Activated naive CD8-positive, alpha-beta T cell treated with anti-CD3 and anti-CD28 coated beads, Interleukin-2, amount 10 ng/mL, durations not matched to agents 7 days and 5 days (primary cell): Measurements from ENCODE around the gene KLHDC3. TPM values are rescaled to one million over a fixed set of nuclear protein-coding genes. Genes with fewer than 3 reads are reported as not detected.

Experiments used
- ATAC-seq: fragments of 150-1000 bp; cut with Tn5 transposase; one replicate; pipeline ENCODE4 v1.10.0; 2021; ENCODE audit warnings: low read depth, moderate library complexity
- POLR2A ChIA-PET: fragments of 350-600 bp; sonication (Branson Sonifier 250); formaldehyde crosslinking; loops from one replicate; lab custom pipeline; 2021; ENCODE audit warnings: antibody characterized with exemption; lab: Charles Lee
- DNase-seq: peaks from one replicate; pipeline ENCODE4 v3.0.0; 2021
- H3K27ac Mint-ChIP-seq: one replicate; pipeline ENCODE4 v1.8.0; 2022; ENCODE audit warnings: mild to moderate bottlenecking, mixed read lengths
- H3K27me3 Mint-ChIP-seq: one replicate; pipeline ENCODE4 v1.8.0; 2022; ENCODE audit warnings: mild to moderate bottlenecking, moderate library complexity, mixed read lengths
- H3K36me3 Mint-ChIP-seq: one replicate; pipeline ENCODE4 v1.8.0; 2021; ENCODE audit warnings: mild to moderate bottlenecking, mixed read lengths
- H3K4me1 Mint-ChIP-seq: one replicate; pipeline ENCODE4 v1.8.0; 2021; ENCODE audit warnings: mixed read lengths
- H3K4me3 Mint-ChIP-seq: one replicate; pipeline ENCODE4 v1.8.0; 2022; ENCODE audit warnings: mild to moderate bottlenecking, moderate library complexity, mixed read lengths
- H3K9me3 Mint-ChIP-seq: one replicate; pipeline ENCODE4 v1.8.0; 2021; ENCODE audit warnings: mixed read lengths
- total RNA-seq, 2 experiments: library from RNA; stranded (reverse); gene quantifications; one replicate each; pipeline ENCODE4 v1.2.3, GENCODE V29; 2021

Gene KLHDC3
- total RNA-seq, 2 experiments from 2014 or later = 69.4 to 69.9 TPM

DNA sequence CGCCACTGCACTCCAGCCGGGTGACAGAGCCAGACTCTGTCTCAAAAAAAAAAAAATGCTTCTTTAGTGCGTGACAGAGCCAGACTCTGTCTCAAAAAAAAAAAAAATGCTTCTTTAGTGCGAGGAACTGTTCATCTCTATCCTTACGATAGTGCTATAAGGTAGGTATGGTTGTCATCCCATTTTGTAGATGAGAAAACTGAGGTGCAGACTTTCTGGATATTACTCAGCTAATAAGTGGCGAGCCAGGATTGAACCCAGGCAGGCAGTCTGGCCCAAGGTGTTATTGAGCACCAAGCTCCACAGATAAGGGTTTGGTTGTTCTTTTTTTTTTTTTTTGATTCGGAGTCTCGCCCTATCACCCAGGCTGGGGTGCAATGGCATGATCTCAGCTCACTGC, 12.2 kb upstream of the KLHDC3 start:
- no peak for DNase-seq
- Mint-ChIP-seq H3K9me3 (no peaks in the 10 kb centered on the region), H3K27ac (no peak overlapping the region), H3K27me3 (no peaks in the 10 kb centered on the region), H3K36me3 (peaks cover 6% of the 10 kb centered on the region), H3K4me1 (no peaks in the 10 kb centered on the region), H3K4me3 (no peak overlapping the region)
- POLR2A ChIA-PET = interaction anchor here (0.7 kb wide), 1 partner anchor 11 kb away, joined by 3 read pairs; no protein-coding TSS in a partner anchor
- no peak for ATAC-seq

DNA sequence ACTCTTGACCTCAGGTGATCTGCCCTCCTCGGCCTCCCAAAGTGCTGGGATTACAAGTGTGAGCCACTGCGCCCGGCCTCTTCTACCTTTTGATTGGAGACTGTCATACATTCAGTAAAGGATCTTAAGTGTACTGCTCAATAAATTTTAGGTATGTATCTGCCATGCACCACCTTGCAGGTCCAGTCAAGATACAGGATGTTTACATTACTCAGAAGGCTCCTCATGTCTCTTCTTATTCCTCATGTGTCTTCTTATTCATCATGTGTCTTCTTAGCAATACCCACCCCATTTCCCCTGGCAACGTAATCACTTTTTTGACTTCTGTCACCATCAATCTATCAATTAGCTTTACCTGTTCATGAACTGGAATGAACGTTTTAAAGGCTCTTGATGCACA, 8.2 kb upstream of the KLHDC3 start:
- Mint-ChIP-seq H3K36me3 (peaks cover 15% of the 10 kb centered on the region), H3K27ac (no peak overlapping the region), H3K4me3 (no peak overlapping the region), H3K27me3 (no peaks in the 10 kb centered on the region), H3K4me1 (no peaks in the 10 kb centered on the region), H3K9me3 (no peaks in the 10 kb centered on the region)
- ATAC-seq (no peak), DNase-seq (no peak)
- POLR2A ChIA-PET = no interaction called here

DNA sequence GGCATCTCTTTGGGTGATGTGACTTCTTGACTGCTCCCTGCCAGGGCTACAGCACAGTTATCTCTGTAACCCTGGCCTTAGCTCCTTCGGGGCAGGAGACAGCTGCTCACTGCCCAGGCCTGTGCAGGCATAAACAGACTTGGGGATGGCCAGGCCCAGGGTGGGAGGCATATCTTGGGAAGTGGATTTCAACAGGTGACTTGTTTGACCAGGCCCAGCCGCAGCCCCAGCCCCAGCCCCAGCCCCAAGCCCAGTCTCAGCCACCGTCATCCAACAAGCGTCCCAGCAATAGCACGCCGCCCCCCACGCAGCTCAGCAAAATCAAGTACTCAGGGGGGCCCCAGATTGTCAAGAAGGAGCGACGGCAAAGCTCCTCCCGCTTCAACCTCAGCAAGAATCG, 7.8 kb upstream of the KLHDC3 start:
- Mint-ChIP-seq H3K27ac (no peak overlapping the region), H3K36me3 (peaks cover 17% of the 10 kb centered on the region), H3K4me3 (no peak overlapping the region), H3K9me3 (no peaks in the 10 kb centered on the region), H3K4me1 (no peaks in the 10 kb centered on the region), H3K27me3 (no peaks in the 10 kb centered on the region)
- ATAC-seq = no peak
- POLR2A ChIA-PET = interaction anchor here (1.0 kb wide), 1 partner anchor 47 kb away, joined by 3 read pairs; the partner anchor contains the start of gene CUL7
- no peak for DNase-seq

DNA sequence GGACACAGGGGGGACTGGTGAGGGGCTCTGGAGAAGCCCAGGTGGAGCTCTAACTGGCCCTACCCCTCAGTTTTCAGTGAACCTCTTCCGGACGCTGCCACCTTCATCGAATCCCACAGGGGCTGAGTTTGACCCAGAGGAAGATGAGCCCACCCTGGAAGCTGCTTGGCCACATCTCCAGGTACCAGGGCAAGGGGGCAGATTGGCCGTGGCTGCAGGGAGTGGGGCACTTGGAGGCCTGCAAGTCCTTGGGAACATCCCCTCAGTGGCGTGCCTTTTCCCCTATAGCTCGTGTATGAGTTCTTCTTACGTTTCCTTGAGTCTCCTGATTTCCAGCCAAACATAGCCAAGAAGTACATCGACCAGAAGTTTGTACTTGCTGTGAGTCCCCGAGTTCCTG, 6.9 kb upstream of the KLHDC3 start:
- ATAC-seq = no peak
- Mint-ChIP-seq H3K27me3 (no peaks in the 10 kb centered on the region), H3K4me1 (peaks cover 7% of the 10 kb centered on the region), H3K36me3 (peaks cover 20% of the 10 kb centered on the region), H3K9me3 (no peaks in the 10 kb centered on the region), H3K4me3 (no peak overlapping the region), H3K27ac (peak overlapping the region; percentile 40)
- POLR2A ChIA-PET = interaction anchor here (1.0 kb wide), 1 partner anchor 46 kb away, joined by 3 read pairs; the partner anchor contains the start of gene CUL7
- no peak for DNase-seq

DNA sequence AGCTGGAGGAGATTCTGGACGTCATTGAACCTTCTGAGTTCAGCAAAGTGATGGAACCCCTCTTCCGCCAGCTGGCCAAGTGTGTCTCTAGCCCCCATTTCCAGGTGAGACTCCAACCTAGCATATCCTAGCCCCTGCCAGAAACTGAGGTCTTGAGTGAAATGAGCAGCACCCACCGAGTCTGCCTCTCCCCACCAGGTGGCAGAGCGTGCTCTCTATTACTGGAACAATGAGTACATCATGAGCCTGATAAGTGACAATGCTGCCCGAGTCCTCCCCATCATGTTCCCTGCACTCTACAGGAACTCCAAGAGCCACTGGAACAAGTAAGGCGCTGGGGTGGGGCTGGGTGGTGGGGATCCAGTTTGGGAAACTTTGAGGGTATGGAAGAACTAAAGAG, 4.9 kb upstream of the KLHDC3 start:
- H3K9me3 Mint-ChIP-seq = no peaks in the 10 kb centered on the region
- H3K27me3 Mint-ChIP-seq = no peaks in the 10 kb centered on the region
- no peak overlapping the region for H3K4me3 Mint-ChIP-seq
- peaks cover 21% of the 10 kb centered on the region for H3K4me1 Mint-ChIP-seq
- peaks cover 28% of the 10 kb centered on the region for H3K36me3 Mint-ChIP-seq
- ATAC-seq (no peak), DNase-seq (peak; percentile 47)
- no peak overlapping the region for H3K27ac Mint-ChIP-seq
- POLR2A ChIA-PET = interaction anchor here (0.6 kb wide), 1 partner anchor 230 kb away, joined by 3 read pairs; no protein-coding TSS in a partner anchor

DNA sequence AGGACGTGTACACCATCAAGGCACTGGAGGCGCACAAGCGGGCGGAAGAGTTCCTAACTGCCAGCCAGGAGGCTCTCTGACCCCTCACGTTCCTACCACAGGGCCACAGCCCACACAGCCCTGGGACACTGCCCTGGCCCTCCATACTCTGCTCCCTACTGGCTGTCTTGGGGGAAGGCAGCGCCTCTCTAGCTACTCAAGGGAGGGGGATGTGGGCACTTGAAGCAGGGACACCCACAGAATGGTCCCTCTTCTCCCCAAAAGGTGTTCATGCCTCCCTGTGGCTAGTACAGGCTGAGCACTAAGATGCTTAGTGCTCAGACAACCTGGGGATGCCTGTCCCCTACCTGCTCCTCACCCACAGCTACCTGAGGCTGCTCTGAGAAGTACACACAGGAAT, 2.8 kb upstream of the KLHDC3 start:
- Mint-ChIP-seq H3K9me3 (no peaks in the 10 kb centered on the region), H3K27ac (no peak overlapping the region), H3K27me3 (no peaks in the 10 kb centered on the region), H3K4me1 (peaks cover 31% of the 10 kb centered on the region), H3K4me3 (no peak overlapping the region), H3K36me3 (peaks cover 28% of the 10 kb centered on the region)
- POLR2A ChIA-PET = interaction anchor here (1.3 kb wide), 1 partner anchor 32 kb away, joined by 5 read pairs; the partner anchor contains the start of gene PEX6
- no peak for DNase-seq
- no peak for ATAC-seq

DNA sequence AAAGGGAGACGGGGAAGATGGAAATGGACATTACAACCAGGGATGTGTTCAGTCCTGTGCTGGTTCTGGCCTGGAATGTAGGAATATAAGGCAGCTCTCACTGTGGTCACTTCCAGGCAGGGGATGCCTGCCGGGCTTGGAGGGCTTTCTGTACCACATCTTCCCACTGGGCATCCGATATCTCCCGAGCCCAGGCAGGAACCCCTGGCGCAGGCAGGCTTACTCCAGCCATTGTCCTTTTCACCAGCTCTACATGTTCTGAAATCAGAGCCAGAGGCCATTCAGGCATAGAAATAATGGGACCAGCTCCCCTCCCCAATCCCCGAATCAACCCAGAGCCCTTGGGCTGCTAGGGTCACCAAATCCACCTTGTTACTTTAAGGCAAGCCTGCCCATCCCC, 1.7 kb upstream of the KLHDC3 start:
- peak overlapping the region; percentile 93 for H3K4me3 Mint-ChIP-seq
- DNase-seq (no peak), ATAC-seq (no peak)
- H3K9me3 Mint-ChIP-seq = no peaks in the 10 kb centered on the region
- POLR2A ChIA-PET = interaction anchor here (1.2 to 3.3 kb wide), 5 partner anchors 28 to 83 kb away, joined by 7 to 25 read pairs (median 16); partner anchors contain the start of genes CNPY3, CUL7, KLC4 and MRPL2
- H3K27me3 Mint-ChIP-seq = no peaks in the 10 kb centered on the region
- H3K36me3 Mint-ChIP-seq = peaks cover 27% of the 10 kb centered on the region
- peak overlapping the region; percentile 92 for H3K27ac Mint-ChIP-seq
- H3K4me1 Mint-ChIP-seq = peaks cover 34% of the 10 kb centered on the region

DNA sequence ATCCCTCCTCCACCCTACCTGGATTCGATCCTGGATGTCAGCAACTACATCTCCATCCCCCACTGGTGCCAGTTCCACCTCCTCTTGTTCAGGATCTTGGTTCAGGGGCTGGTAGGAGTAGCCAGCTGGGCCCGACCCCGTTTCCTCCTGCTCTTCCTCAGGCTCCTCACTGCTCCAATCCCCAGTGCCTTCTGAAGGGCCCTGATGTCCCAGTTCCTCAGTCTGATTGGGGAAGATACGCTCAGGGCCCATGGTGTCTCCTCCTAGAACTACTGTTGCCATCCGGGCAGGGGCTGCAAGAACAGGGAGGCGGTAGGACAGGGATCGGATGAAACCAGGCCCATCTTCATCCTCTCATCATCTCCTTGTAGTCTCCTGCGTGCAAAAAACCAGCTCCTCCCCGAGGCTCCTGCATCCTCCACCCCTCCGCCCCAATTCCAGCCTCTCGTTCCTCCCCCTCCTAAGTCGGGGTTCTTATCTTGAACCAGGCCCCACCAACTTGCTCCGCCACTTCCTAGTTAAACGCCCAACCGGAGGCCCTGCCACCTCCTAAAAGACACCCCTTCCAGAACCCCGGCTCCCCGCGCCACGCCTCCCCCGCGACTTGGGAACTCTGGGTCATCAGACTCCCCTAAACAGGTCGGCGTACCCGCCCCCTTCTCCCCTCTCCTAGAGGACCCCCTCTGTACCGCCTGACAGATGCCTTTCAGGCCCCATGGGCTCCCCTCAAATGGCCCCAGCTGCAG, 779 bp upstream of the KLHDC3 start:
- Mint-ChIP-seq H3K27me3 (no peaks in the 10 kb centered on the region), H3K4me3 (peak overlapping the region; percentile 93), H3K27ac (peak overlapping the region; percentile 92), H3K4me1 (peaks cover 41% of the 10 kb centered on the region), H3K9me3 (no peaks in the 10 kb centered on the region), H3K36me3 (peaks cover 25% of the 10 kb centered on the region)
- DNase-seq (no peak), ATAC-seq (peak; percentile 25)
- POLR2A ChIA-PET = interaction anchor here (0.5 to 3.3 kb wide), 17 partner anchors 8 to 449 kb away, joined by 3 to 25 read pairs (median 5); partner anchors contain the start of genes CNPY3, CUL7, KLC4 and MRPL2

DNA sequence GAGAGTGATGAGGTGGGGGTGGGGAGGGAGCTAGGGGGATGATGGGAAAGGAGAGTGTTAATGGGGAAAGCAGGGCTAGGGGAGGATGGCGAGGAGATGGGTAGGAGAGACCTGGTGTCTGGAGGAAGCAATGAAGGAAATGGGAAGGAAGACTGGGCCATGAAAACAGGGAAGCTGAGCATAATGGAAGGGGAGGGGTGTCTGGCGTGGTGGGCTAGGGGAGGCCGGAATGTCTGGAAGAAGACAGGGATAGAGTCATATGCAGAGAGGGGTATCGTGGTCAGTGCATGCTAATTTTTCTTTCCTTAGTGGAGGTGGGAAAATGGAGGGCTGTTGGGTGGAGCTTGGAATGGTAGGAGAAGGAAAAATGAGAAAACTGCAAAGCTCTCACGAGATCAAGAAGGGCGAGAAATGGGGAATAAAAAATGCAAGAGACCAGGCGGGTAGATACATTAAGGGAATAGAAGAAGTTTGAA, 423 bp downstream of the KLHDC3 start:
- peak overlapping the region; percentile 93 for H3K4me3 Mint-ChIP-seq
- no peak for DNase-seq
- no peaks in the 10 kb centered on the region for H3K9me3 Mint-ChIP-seq
- peak overlapping the region; percentile 92 for H3K27ac Mint-ChIP-seq
- H3K4me1 Mint-ChIP-seq = peaks cover 41% of the 10 kb centered on the region
- POLR2A ChIA-PET = interaction anchor here (0.6 to 3.3 kb wide), 10 partner anchors 30 to 451 kb away, joined by 3 to 25 read pairs (median 8); partner anchors contain the start of genes CNPY3, CUL7, KLC4 and MRPL2
- H3K27me3 Mint-ChIP-seq = no peaks in the 10 kb centered on the region
- H3K36me3 Mint-ChIP-seq = peaks cover 25% of the 10 kb centered on the region
- ATAC-seq = no peak

DNA sequence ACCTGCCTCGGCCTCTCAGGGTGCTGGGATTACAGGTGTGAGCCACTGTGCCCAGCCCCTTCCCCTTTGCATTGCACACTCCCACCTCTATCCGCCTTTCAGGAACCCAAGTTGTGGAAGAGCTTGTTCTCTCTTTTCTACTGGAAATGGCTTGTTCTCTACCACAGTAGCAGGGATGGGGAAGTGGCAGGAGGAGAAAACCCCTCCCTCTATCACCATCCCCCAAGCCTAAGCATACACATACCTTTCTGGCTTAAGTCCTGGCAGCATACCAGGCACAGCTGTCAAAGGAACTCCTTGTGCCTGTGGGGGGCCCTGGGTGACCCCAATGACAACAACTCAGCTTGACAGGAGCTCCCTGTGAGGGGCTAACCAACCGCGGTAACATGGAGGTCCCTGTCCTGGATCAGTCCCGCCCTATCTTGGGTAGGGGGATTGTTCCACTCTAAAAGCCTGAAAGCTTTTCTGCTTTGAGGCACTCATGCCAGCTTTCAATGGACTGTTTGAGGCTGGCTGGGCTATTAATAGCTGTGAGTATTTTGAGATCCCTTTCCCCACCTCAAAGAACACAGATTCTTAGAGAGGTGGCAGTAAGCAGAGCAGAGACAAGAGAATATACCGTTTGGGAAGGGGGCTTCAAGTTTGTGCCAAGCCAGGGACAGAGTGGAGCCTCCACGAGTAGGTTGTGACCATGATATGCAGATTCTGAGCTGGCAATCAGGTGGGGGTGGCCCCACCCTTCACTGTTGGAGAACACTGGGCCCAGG, 2.3 kb downstream of the KLHDC3 start:
- H3K4me3 Mint-ChIP-seq = peak overlapping the region; percentile 25
- ATAC-seq = no peak
- no peak for DNase-seq
- peaks cover 45% of the 10 kb centered on the region for H3K4me1 Mint-ChIP-seq
- POLR2A ChIA-PET = interaction anchor here (1.0 kb wide), 1 partner anchor 37 kb away, joined by 5 read pairs; the partner anchor contains the start of gene PEX6
- no peaks in the 10 kb centered on the region for H3K27me3 Mint-ChIP-seq
- H3K36me3 Mint-ChIP-seq = peaks cover 32% of the 10 kb centered on the region
- no peaks in the 10 kb centered on the region for H3K9me3 Mint-ChIP-seq
- H3K27ac Mint-ChIP-seq = no peak overlapping the region

DNA sequence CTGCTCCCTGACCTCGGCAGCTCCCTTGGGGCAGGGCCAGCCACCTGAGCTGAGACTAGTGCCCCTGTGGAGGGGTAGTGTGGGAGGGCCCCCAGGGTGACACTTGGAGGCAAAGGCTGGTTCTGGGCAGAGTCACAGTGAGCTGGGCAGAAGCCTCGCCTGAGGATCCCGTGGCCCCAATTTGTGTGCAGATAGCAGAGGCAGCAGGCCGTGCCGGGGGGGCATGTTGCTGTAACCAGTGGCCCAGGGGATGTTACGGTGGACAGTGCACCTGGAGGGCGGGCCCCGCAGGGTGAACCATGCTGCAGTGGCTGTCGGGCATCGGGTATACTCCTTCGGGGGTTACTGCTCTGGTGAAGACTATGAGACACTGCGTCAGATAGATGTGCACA, 2.9 kb downstream of the KLHDC3 start:
- H3K27ac Mint-ChIP-seq = no peak overlapping the region
- peaks cover 40% of the 10 kb centered on the region for H3K4me1 Mint-ChIP-seq
- no peaks in the 10 kb centered on the region for H3K9me3 Mint-ChIP-seq
- H3K27me3 Mint-ChIP-seq = no peaks in the 10 kb centered on the region
- H3K4me3 Mint-ChIP-seq = no peak overlapping the region
- H3K36me3 Mint-ChIP-seq = peaks cover 31% of the 10 kb centered on the region
- POLR2A ChIA-PET = no interaction called here
- DNase-seq (no peak), ATAC-seq (no peak)

DNA sequence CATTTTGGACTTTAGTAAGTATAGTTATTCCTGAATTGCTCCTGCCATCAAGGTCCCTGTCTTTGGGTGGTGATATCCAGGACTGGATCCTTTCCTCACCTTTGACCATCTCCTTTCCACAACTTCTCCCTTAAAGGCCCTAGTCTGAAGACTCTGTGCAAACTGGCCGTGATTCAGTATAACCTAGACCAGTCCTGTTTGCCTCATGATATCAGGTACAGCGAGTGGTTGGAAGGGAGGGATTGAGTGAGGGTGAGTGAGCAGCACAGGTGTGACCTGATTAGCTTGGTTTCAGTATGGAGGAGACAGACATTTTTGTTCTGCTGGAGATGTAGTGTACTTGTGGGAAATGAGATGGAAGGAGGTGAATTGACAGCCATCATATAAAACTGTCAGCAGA, 5.1 kb downstream of the KLHDC3 start:
- H3K4me1 Mint-ChIP-seq = peaks cover 26% of the 10 kb centered on the region
- POLR2A ChIA-PET = no interaction called here
- DNase-seq = no peak
- H3K9me3 Mint-ChIP-seq = no peaks in the 10 kb centered on the region
- H3K27ac Mint-ChIP-seq = no peak overlapping the region
- H3K27me3 Mint-ChIP-seq = no peaks in the 10 kb centered on the region
- H3K4me3 Mint-ChIP-seq = no peak overlapping the region
- ATAC-seq = no peak
- H3K36me3 Mint-ChIP-seq = peaks cover 22% of the 10 kb centered on the region
